ENCODE measurements around the gene GRIP1. TPM values are rescaled to one million over a fixed set of nuclear protein-coding genes. Genes with fewer than 3 reads are reported as not detected.

GRIP1 gene
- total and polyA plus RNA-seq, 2 donors (not counting 1 experiment from before 2014, with no cell fraction given): 0.12 TPM; not detected in 1

DNA sequence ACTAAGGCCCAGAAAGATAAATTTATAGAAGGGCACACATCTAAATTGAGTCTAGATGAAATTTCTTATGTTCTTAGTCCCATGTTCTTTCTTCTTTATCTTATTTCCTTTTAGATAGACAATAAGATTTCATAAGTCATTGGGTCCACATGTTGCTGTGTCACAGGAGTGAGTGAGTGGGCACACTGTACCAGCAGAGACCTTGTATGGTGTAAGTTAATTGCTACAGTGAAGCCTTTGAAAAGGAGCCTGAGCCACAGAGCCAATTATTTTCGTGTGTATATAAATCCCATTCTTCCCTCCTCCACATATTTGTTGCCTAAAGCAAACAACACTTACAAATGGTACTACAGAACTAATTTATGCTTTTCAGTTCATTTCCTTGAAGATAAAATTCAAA lies 79.1 kb downstream of the GRIP1 start:
- Histone ChIP-seq H3K79me2 (ENCODE audit: control insufficient read depth, insufficient read depth, low read length) (no peaks in the 10 kb centered on the region), H3K4me3 (replicated peaks in 1 of 4; ENCODE audit: control extremely low read depth in 1 of 4, insufficient read depth in 1 of 4, low read depth in 3 of 4, low read length in 4 of 4) (no peak overlapping the region), H3K4me2 (ENCODE audit: extremely low read depth, insufficient read depth, low read length) (no peak overlapping the region), H3K9me3 (ENCODE audit: control insufficient read depth, insufficient read depth, low read depth, low read length) (no peaks in the 10 kb centered on the region), H2AFZ (ENCODE audit: low read length) (no peak overlapping the region), H3K27me3 (ENCODE audit: control insufficient read depth, insufficient read depth, low read length) (no peaks in the 10 kb centered on the region), H3K27ac (ENCODE audit: insufficient read depth, low read length) (no peak overlapping the region), H3K36me3 (ENCODE audit: control insufficient read depth, insufficient read depth, low read length) (no peaks in the 10 kb centered on the region), H4K20me1 (ENCODE audit: control insufficient read depth, extremely low read depth, insufficient read depth, low read length) (no peaks in the 10 kb centered on the region), H3K9ac (ENCODE audit: insufficient read depth, low read length) (no peak overlapping the region), H3K4me1 (ENCODE audit: control insufficient read depth, extremely low read depth, insufficient read depth, low read length) (no peaks in the 10 kb centered on the region)
- DNase-seq (ENCODE audit: low read depth in 2 of 2): no peak
- no peak for TF ChIP-seq EZH2 (IDR thresholded peaks at IDR 0.05; ENCODE audit: low read length, missing control alignments)
- TF ChIP-seq, protein P1, sequence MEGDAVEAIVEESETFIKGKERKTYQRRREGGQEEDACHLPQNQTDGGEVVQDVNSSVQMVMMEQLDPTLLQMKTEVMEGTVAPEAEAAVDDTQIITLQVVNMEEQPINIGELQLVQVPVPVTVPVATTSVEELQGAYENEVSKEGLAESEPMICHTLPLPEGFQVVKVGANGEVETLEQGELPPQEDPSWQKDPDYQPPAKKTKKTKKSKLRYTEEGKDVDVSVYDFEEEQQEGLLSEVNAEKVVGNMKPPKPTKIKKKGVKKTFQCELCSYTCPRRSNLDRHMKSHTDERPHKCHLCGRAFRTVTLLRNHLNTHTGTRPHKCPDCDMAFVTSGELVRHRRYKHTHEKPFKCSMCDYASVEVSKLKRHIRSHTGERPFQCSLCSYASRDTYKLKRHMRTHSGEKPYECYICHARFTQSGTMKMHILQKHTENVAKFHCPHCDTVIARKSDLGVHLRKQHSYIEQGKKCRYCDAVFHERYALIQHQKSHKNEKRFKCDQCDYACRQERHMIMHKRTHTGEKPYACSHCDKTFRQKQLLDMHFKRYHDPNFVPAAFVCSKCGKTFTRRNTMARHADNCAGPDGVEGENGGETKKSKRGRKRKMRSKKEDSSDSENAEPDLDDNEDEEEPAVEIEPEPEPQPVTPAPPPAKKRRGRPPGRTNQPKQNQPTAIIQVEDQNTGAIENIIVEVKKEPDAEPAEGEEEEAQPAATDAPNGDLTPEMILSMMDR (conservative IDR thresholded peaks at IDR 0.05 in 1 of 2, IDR thresholded peaks at IDR 0.05 in 1 of 2; ENCODE audit: low read depth in 1 of 2, low read length in 2 of 2): no peak

DNA sequence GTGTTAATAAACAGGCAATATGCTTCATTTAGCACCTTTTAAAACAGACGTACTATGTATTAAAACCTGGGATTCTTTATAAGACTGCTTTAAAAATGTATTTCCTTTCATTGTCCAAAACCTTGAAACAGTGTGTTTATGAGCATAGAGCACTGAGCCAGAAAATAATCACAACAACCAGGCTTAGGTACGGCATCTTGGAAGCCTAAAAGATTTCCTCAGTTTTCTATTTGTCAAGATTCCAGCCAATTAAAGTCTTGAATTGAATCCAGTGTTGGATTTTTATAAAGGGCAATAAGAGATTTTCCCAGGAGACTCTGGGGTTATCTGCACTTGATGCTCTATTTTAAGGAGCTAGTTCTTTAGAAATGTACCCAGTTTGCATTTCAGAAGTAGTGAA lies 80.3 kb downstream of the GRIP1 start:
- H3K27me3 ChIP-seq (ENCODE audit: control insufficient read depth, insufficient read depth, low read length): no peaks in the 10 kb centered on the region
- H3K9me3 ChIP-seq (ENCODE audit: control insufficient read depth, insufficient read depth, low read depth, low read length): no peaks in the 10 kb centered on the region
- no peaks in the 10 kb centered on the region for H3K36me3 ChIP-seq (ENCODE audit: control insufficient read depth, insufficient read depth, low read length)
- no peak for DNase-seq (ENCODE audit: low read depth in 2 of 2)
- no peak overlapping the region for H3K4me2 ChIP-seq (ENCODE audit: extremely low read depth, insufficient read depth, low read length)
- H4K20me1 ChIP-seq (ENCODE audit: control insufficient read depth, extremely low read depth, insufficient read depth, low read length): no peaks in the 10 kb centered on the region
- H3K4me3 ChIP-seq (replicated peaks in 1 of 4; ENCODE audit: control extremely low read depth in 1 of 4, insufficient read depth in 1 of 4, low read depth in 3 of 4, low read length in 4 of 4): no peak overlapping the region
- H3K27ac ChIP-seq (ENCODE audit: insufficient read depth, low read length): no peak overlapping the region
- no peaks in the 10 kb centered on the region for H3K4me1 ChIP-seq (ENCODE audit: control insufficient read depth, extremely low read depth, insufficient read depth, low read length)
- no peak overlapping the region for H3K9ac ChIP-seq (ENCODE audit: insufficient read depth, low read length)
- no peak overlapping the region for H2AFZ ChIP-seq (ENCODE audit: low read length)
- no peak for TF ChIP-seq EZH2 (IDR thresholded peaks at IDR 0.05; ENCODE audit: low read length, missing control alignments)
- TF ChIP-seq, protein P1 (conservative IDR thresholded peaks at IDR 0.05 in 1 of 2, IDR thresholded peaks at IDR 0.05 in 1 of 2; ENCODE audit: low read depth in 1 of 2, low read length in 2 of 2): no peak
- H3K79me2 ChIP-seq (ENCODE audit: control insufficient read depth, insufficient read depth, low read length): no peaks in the 10 kb centered on the region

DNA sequence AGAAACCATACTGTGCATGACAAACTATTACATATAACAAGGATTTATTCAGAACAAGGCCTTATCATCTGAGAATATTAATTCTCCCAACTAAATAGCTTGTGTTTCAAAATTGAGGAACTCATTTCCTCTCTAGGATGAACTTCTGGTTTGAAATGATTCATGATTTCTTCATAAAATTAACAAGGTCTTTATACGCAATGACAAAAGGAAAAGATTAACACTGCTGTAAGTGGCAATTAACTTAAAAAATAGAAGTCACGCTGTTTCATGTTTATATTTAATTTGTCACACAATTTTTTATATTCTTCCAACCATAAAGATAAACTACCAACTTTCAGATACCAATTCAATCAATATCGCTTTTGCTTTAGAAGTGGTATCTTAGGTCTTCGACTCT lies 80.8 kb downstream of the GRIP1 start:
- no peaks in the 10 kb centered on the region for H4K20me1 ChIP-seq (ENCODE audit: control insufficient read depth, extremely low read depth, insufficient read depth, low read length)
- no peak for DNase-seq (ENCODE audit: low read depth in 2 of 2)
- no peak overlapping the region for H3K4me3 ChIP-seq (replicated peaks in 1 of 4; ENCODE audit: control extremely low read depth in 1 of 4, insufficient read depth in 1 of 4, low read depth in 3 of 4, low read length in 4 of 4)
- TF ChIP-seq, protein P1 (conservative IDR thresholded peaks at IDR 0.05 in 1 of 2, IDR thresholded peaks at IDR 0.05 in 1 of 2; ENCODE audit: low read depth in 1 of 2, low read length in 2 of 2): no peak
- no peak for TF ChIP-seq EZH2 (IDR thresholded peaks at IDR 0.05; ENCODE audit: low read length, missing control alignments)
- no peaks in the 10 kb centered on the region for H3K9me3 ChIP-seq (ENCODE audit: control insufficient read depth, insufficient read depth, low read depth, low read length)
- no peak overlapping the region for H2AFZ ChIP-seq (ENCODE audit: low read length)
- no peaks in the 10 kb centered on the region for H3K79me2 ChIP-seq (ENCODE audit: control insufficient read depth, insufficient read depth, low read length)
- H3K36me3 ChIP-seq (ENCODE audit: control insufficient read depth, insufficient read depth, low read length): no peaks in the 10 kb centered on the region
- no peaks in the 10 kb centered on the region for H3K27me3 ChIP-seq (ENCODE audit: control insufficient read depth, insufficient read depth, low read length)
- H3K9ac ChIP-seq (ENCODE audit: insufficient read depth, low read length): no peak overlapping the region
- no peak overlapping the region for H3K4me2 ChIP-seq (ENCODE audit: extremely low read depth, insufficient read depth, low read length)
- no peaks in the 10 kb centered on the region for H3K4me1 ChIP-seq (ENCODE audit: control insufficient read depth, extremely low read depth, insufficient read depth, low read length)
- H3K27ac ChIP-seq (ENCODE audit: insufficient read depth, low read length): no peak overlapping the region
